K562 (cell line): ENCODE measurements around the gene WTAP. TPM values are rescaled to one million over a fixed set of nuclear protein-coding genes. Genes with fewer than 3 reads are reported as not detected.

ENCODE experiments used
- ATAC-seq: fragments of 200-7000 bp; cut with Tn5 transposase; 3 replicates; pipeline ENCODE4 v1.9.1; 2020; ENCODE audit warnings: moderate library complexity
- BruUV-seq: library from RNA; stranded (reverse); fragments of 400-500 nt; replicated peaks from 2 replicates; lab custom pipeline; 2021; lab: Mats Ljungman, UMichigan
- CTCF ChIA-PET: fragments of 300-600 bp; formaldehyde crosslinking; extraction: SDS; loops from one replicate; lab custom pipeline; 2021; ENCODE audit warnings: low intra/inter-chr PET ratio; lab: Yijun Ruan, JAX
- POLR2A ChIA-PET: fragments of 300-600, 350-650 bp; sonication (Branson Sonifier 250); formaldehyde crosslinking; extraction: SDS; loops from one replicate; lab custom pipeline; 2021; ENCODE audit warnings: antibody characterized with exemption, inconsistent platforms; lab: Yijun Ruan, JAX
- DNase-seq, 4 experiments: peaks; one replicate each; pipeline versions ENCODE4 v3.0.0 to v3.0.0-alpha.2; 2011 to 2018; ENCODE audit warnings: low spot score in 3 of 4, mixed read lengths in 3 of 4; ENCODE audit errors: extremely low read depth in 1 of 4
- FAIRE-seq: peaks from 2 replicates; lab custom pipeline; 2011; peaks lifted over from hg19 to GRCh38; lab: Jason Lieb, UNC
- H2AFZ ChIP-seq: 2 replicates; pipeline ENCODE4 v1.6.0; 2011; ENCODE audit warnings: low read depth, low read length, control low read depth, inconsistent platforms
- H3K27ac ChIP-seq: fragments of 200-600 bp; 3 replicates; pipeline ENCODE4 v1.8.0; 2011; ENCODE audit warnings: low read depth, mild to moderate bottlenecking, control low read depth, inconsistent platforms, low read length, moderate library complexity, mixed read lengths; ENCODE audit errors: extremely low read depth
- H3K27me3 ChIP-seq, 2 experiments: fragments of 300-600 bp in 1 of 2; 2 replicates in 1 of 2; 3 replicates in 1 of 2; pipeline versions ENCODE4 v1.6.0 to v1.8.0; 2011; ENCODE audit warnings: inconsistent platforms in 2 of 2, low read length in 2 of 2, mild to moderate bottlenecking in 1 of 2, mixed read lengths in 1 of 2, moderate library complexity in 1 of 2; ENCODE audit not compliant: control insufficient read depth in 2 of 2, insufficient read depth in 2 of 2
- H3K36me3 ChIP-seq: fragments of 300-600 bp; 3 replicates; pipeline ENCODE4 v1.8.0; 2011; ENCODE audit warnings: mild to moderate bottlenecking, low read length, inconsistent platforms; ENCODE audit not compliant: control insufficient read depth, insufficient read depth
- H3K4me1 ChIP-seq, 2 experiments: fragments of 200-600 bp in 1 of 2; replicated peaks in 1 of 2; 2 replicates in 1 of 2; 3 replicates in 1 of 2; pipeline versions ENCODE4 v1.5.1 to v1.8.0; 2011; ENCODE audit warnings: inconsistent platforms in 2 of 2, low read length in 2 of 2, mild to moderate bottlenecking in 1 of 2, mixed read lengths in 1 of 2, moderate library complexity in 1 of 2; ENCODE audit not compliant: control insufficient read depth in 2 of 2, insufficient read depth in 2 of 2
- H3K4me2 ChIP-seq: 2 replicates; pipeline ENCODE4 v1.6.1; 2011; ENCODE audit warnings: low read length, control low read depth, inconsistent platforms, mixed read lengths; ENCODE audit not compliant: insufficient read depth
- H3K4me3 ChIP-seq: fragments of 200-600 bp; sonication (generic), shearing (Covaris generic); 2 replicates; pipeline ENCODE4 v1.5.1; 2016; ENCODE audit warnings: control low read depth, inconsistent platforms
- H3K79me2 ChIP-seq: fragments of 200-600 bp; 3 replicates; pipeline ENCODE4 v1.8.0; 2011; ENCODE audit warnings: low read length, inconsistent platforms; ENCODE audit not compliant: control insufficient read depth, insufficient read depth
- H3K9ac ChIP-seq, 2 experiments: 2 replicates each; pipeline versions ENCODE4 v1.6.0 to v1.6.1; 2011; ENCODE audit warnings: low read depth in 2 of 2, low read length in 2 of 2, control low read depth in 1 of 2, inconsistent platforms in 1 of 2, mild to moderate bottlenecking in 1 of 2, mixed read lengths in 1 of 2; ENCODE audit not compliant: insufficient read depth in 1 of 2
- H3K9me1 ChIP-seq: one replicate; pipeline ENCODE4 v1.6.0; 2011; ENCODE audit warnings: inconsistent platforms, mild to moderate bottlenecking, low read length, moderate library complexity; ENCODE audit not compliant: control insufficient read depth, insufficient read depth
- H3K9me3 ChIP-seq: replicated peaks from 2 replicates; pipeline ENCODE4 v1.5.1; 2011; ENCODE audit warnings: low read depth, low read length, inconsistent platforms; ENCODE audit not compliant: control insufficient read depth, insufficient read depth
- H4K20me1 ChIP-seq: replicated peaks from 2 replicates; pipeline ENCODE4 v1.6.1; 2011; ENCODE audit warnings: low read length, inconsistent platforms, mixed read lengths; ENCODE audit not compliant: control insufficient read depth, insufficient read depth
- BRF2 ChIP-seq: IDR thresholded peaks from 3 replicates; pipeline ENCODE4 v1.6.1; 2011; ENCODE audit warnings: borderline replicate concordance, mild to moderate bottlenecking; ENCODE audit not compliant: insufficient read length, insufficient read depth
- CHD2 ChIP-seq: IDR thresholded peaks from 2 replicates; pipeline ENCODE4 v1.6.1; 2011; ENCODE audit warnings: low read depth, low read length
- E2F3 ChIP-seq: fragments of 250-450 bp; sonication (Bioruptor Pico); IDR thresholded peaks from 2 replicates; pipeline ENCODE4 v1.4.0; 2020; ENCODE audit warnings: mild to moderate bottlenecking
- HLTF ChIP-seq: fragments of 450-650 bp; IDR thresholded peaks from 2 replicates; pipeline ENCODE4 v1.6.1; 2016
- HNRNPH1 ChIP-seq: fragments of 200-400 bp; formaldehyde crosslinking; optimal IDR thresholded peaks from 2 replicates; pipeline ENCODE3; 2017; ENCODE audit warnings: low read depth, mild to moderate bottlenecking, low read length, moderate library complexity
- IRF2 ChIP-seq: sonication (generic); formaldehyde crosslinking; IDR thresholded peaks from 2 replicates; pipeline ENCODE4 v1.8.1; 2022; ENCODE audit warnings: mild to moderate bottlenecking, missing genetic modification reagents
- NFIC ChIP-seq: fragments of 450-650 bp; IDR thresholded peaks from 2 replicates; pipeline ENCODE4 v1.6.1; 2017; ENCODE audit warnings: mild to moderate bottlenecking, inconsistent platforms
- PHB ChIP-seq: fragments of 250-450 bp; sonication (Bioruptor Pico); IDR thresholded peaks from 2 replicates; pipeline ENCODE4 v1.5.0; 2021
- PRDM10 ChIP-seq: fragments of 450-650 bp; IDR thresholded peaks from 2 replicates; pipeline ENCODE4 v1.6.1; 2018; ENCODE audit not compliant: partially characterized antibody
- SMARCE1 ChIP-seq: fragments of 450-650 bp; IDR thresholded peaks from 2 replicates; pipeline ENCODE4 v1.7.1; 2016; ENCODE audit warnings: mild to moderate bottlenecking
- SUPT5H ChIP-seq: fragments of 450-650 bp; IDR thresholded peaks from 2 replicates; pipeline ENCODE4 v1.6.1; 2016
- TAF15 ChIP-seq: fragments of 200-400 bp; formaldehyde crosslinking; IDR thresholded peaks from 2 replicates; pipeline ENCODE4 v1.6.1; 2017; ENCODE audit warnings: mild to moderate bottlenecking, low read depth, low read length, moderate library complexity
- TAF7 ChIP-seq: fragments of 450-650 bp; IDR thresholded peaks from 2 replicates; pipeline ENCODE4 v1.6.1; 2016; ENCODE audit warnings: missing genetic modification characterization, missing compliant biosample characterization
- ZC3H11A ChIP-seq: IDR thresholded peaks from 2 replicates; pipeline ENCODE4 v1.6.1; 2012; ENCODE audit warnings: low read depth, low read length, improper control_type of control experiment
- ZNF212 ChIP-seq: fragments of 450-650 bp; formaldehyde crosslinking; IDR thresholded peaks from 2 replicates; pipeline ENCODE4 v1.4.0; 2020; ENCODE audit warnings: mild to moderate bottlenecking
- ZNF316 ChIP-seq: fragments of 450-650 bp; IDR thresholded peaks from 2 replicates; pipeline ENCODE4 v1.6.1; 2016
- ZNF551 ChIP-seq: fragments of 250-450 bp; sonication (Bioruptor Pico); IDR thresholded peaks from 2 replicates; pipeline ENCODE4 v1.5.0; 2021; ENCODE audit warnings: mild to moderate bottlenecking, moderate library complexity
- WGBS: fragments of 100-300 bp; shearing (Covaris generic); methylation state at CpG from one replicate; pipeline ENCODE4 v1.1.6; 2016; ENCODE audit warnings: low coverage, mixed read lengths; ENCODE audit not compliant: insufficient coverage; ENCODE audit errors: missing lambda C conversion rate; 5-methylcytosine and 5-hydroxymethylcytosine counted together
- in situ Hi-C: fragments of 300-500 bp; cut with MboI; formaldehyde crosslinking; loops from 4 replicates; pipeline ENCODE4 v1.15.0; 2018; ENCODE audit warnings: inconsistent platforms, mixed read lengths
- intact Hi-C: fragments of 100-400 bp; cut with micrococcal nuclease; formaldehyde crosslinking; loops from 2 replicates; pipeline ENCODE4 v1.14.2; 2022
- polyA plus RNA-seq, 8 experiments: library from polyadenylated mRNA; depleted of rRNA in 4 of 8; stranded (reverse) in 5 of 8; unstranded in 3 of 8; fragments of >200 nt; fragmentation: Nextera tagmentation in 2 of 8; fragmentation: Illumina TruSeq in 1 of 8; extraction: Ambion mirVana in 2 of 8; extraction: Trizol in 1 of 8; gene quantifications; 2 replicates each; pipeline versions ENCODE4 v1.2.1 to v1.2.3, GENCODE V29; 2011 to 2014; ENCODE audit warnings: inconsistent platforms in 1 of 8, missing spikeins in 1 of 8
- total RNA-seq, 7 experiments: library from RNA; depleted of rRNA in 6 of 7; stranded (reverse); fragments of >200 nt in 6 of 7; fragmentation: Illumina TruSeq in 2 of 7; extraction: Trizol in 2 of 7; gene quantifications; 2 replicates each; pipeline versions ENCODE4 v1.2.1 to v1.2.3, GENCODE V29; 2011 to 2021; ENCODE audit warnings: low replicate concordance in 1 of 7
- TF ChIP-seq, protein P1 (sequence below): sonication (generic); formaldehyde crosslinking; IDR thresholded peaks from 2 replicates; pipeline ENCODE4 v1.9.0; 2022; ENCODE audit warnings: mild to moderate bottlenecking, missing genetic modification reagents

WTAP gene
- total and polyA plus RNA-seq, 9 of the 15 experiments (the other 6 are each of a cell fraction or from before 2014, with no cell fraction given): 52.4 to 156 (median 110) TPM

DNA sequence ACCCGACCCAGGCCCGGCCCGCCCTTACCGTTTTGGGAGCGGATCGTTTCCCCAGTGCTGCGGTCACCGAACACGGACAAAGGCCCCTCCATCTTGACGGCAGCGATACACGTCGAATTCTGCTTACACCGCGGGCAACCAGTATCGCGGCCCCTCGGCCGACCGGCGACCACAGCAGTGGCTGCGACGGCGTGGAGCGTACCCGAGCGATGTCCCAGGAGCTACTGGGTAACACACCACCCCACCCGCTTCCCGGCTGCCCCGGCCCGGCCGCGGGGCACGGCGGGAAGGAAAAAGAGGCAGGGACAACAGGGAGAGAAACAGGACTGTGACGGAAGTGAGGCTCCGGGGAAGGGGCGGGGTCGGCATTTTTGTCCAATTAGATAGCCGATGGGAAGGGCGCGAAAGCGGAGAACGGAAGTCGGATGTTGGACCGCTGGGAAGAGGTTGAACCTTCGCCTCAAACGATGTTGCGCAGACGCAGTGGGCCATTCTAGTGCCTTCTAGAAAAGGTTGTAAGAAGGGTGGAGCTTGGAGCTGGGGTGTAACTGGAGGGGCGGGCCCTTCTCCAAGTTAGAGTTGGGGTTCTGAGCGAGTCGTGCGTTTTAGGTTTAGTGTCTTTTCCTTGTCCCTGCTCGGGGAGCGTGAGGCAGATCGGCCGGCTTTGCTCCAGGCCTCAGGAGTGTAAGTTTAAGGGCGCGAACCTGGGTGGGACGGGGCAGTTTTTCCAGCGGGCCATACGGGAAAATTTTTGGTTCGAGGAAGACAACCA, 62.3 kb downstream of the WTAP start, which contains the start of gene TCP1:
Gene TCP1 (minus strand): TSS at position 226 of the 772 bp plus-strand sequence. CDS start 134 bp downstream, at position 92.
- Histone ChIP-seq H3K36me3 (peaks cover 78% of the 10 kb centered on the region), H3K79me2 (peaks cover 96% of the 10 kb centered on the region), H3K27me3 (no peaks in the 10 kb centered on the region), H3K9me3 (no peaks in the 10 kb centered on the region), H3K4me3 (peak within 1 kb of the TSS; percentile 93), H3K9ac (peak within 1 kb of the TSS; percentile 97 to 99), H3K4me2 (peak within 1 kb of the TSS; percentile 96), H4K20me1 (peaks cover 20% of the 10 kb centered on the region; the same call in 1 of the 2 replicates), H2AFZ (peak within 1 kb of the TSS; percentile 96), H3K27ac (peak within 1 kb of the TSS; percentile 95), H3K9me1 (no peaks in the 10 kb centered on the region), H3K4me1 (peaks cover 14 to 22% of the 10 kb centered on the region in 2 experiments; a peak in 4 of 5 replicates)
- WGBS: under 1% methylated on average over 54 of the region's 64 CpGs
- BruUV-seq: no TSS peak
- in situ Hi-C loops: no loop called here
- ChIA-PET CTCF (no interaction called here), POLR2A (interaction anchor here (0.6 to 4.6 kb wide), 31 partner anchors 9 to 1421 kb away, joined by 3 to 37 read pairs (median 5); partner anchors contain the start of genes PNLDC1, SOD2 and WTAP)
- intact Hi-C loops: loop anchor here (1.0 to 2.0 kb wide), 4 partner anchors 29 to 312 kb away; partner anchors contain the start of gene WTAP
- peak; percentile 91 for ATAC-seq
- peak; percentile 93 to 100 (median 96) for DNase-seq
- FAIRE-seq: no peak
- peak; percentile 95 for TF ChIP-seq TAF7
- 0 out of 2 replicates have a peak, but pooled peaks have one; percentile 61 for TF ChIP-seq E2F3 (CRISPR knock-in tag)
- TF ChIP-seq ZNF551: no peak
- TF ChIP-seq PRDM10: no peak
- no peak for TF ChIP-seq BRF2
- no peak for TF ChIP-seq SMARCE1
- peak; percentile 17; the same call in 1 of the 2 replicates for TF ChIP-seq CHD2
- no peak for TF ChIP-seq ZC3H11A
- peak; percentile 54 for TF ChIP-seq NFIC
- no peak for TF ChIP-seq HNRNPH1
- TF ChIP-seq, protein P1, sequence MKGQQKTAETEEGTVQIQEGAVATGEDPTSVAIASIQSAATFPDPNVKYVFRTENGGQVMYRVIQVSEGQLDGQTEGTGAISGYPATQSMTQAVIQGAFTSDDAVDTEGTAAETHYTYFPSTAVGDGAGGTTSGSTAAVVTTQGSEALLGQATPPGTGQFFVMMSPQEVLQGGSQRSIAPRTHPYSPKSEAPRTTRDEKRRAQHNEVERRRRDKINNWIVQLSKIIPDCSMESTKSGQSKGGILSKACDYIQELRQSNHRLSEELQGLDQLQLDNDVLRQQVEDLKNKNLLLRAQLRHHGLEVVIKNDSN (CRISPR knock-in tag): no peak; the same call in 1 of the 2 replicates
- no peak for TF ChIP-seq IRF2 (CRISPR knock-in tag)
- peak; percentile 65; the same call in 1 of the 2 replicates for TF ChIP-seq ZNF212
- no peak for TF ChIP-seq ZNF316
- TF ChIP-seq PHB (CRISPR knock-in tag): 0 out of 2 replicates have a peak, but pooled peaks have one; percentile 36
- TF ChIP-seq HLTF: no peak
- TF ChIP-seq TAF15: no peak
- peak; percentile 98 for TF ChIP-seq SUPT5H
